H1 (cell line): ENCODE measurements around the gene SLC52A1. TPM values are rescaled to one million over a fixed set of nuclear protein-coding genes. Genes with fewer than 3 reads are reported as not detected.

Experiments
- CTCF ChIA-PET: fragments of 300-600 bp; sonication (Branson Sonifier 250); formaldehyde crosslinking; loops from one replicate; lab custom pipeline; 2021; ENCODE audit not compliant: partially characterized antibody; lab: Charles Lee
- POLR2A ChIA-PET: fragments of 300-600 bp; sonication (Branson Sonifier 250); formaldehyde crosslinking; loops from one replicate; lab custom pipeline; 2021; ENCODE audit warnings: inconsistent platforms; ENCODE audit not compliant: partially characterized antibody; lab: Charles Lee
- DNase-seq, 2 experiments: peaks; one replicate each; pipeline versions ENCODE4 v3.0.0 to v3.0.0-alpha.2; 2010 to 2022; ENCODE audit warnings: low spot score in 2 of 2, low read depth in 1 of 2, mixed read lengths in 1 of 2
- FAIRE-seq: peaks from 2 replicates; lab custom pipeline; 2011; peaks lifted over from hg19 to GRCh38; lab: Jason Lieb, UNC
- H2AFZ ChIP-seq: 2 replicates; pipeline ENCODE4 v1.8.1; 2012; ENCODE audit warnings: low read length, inconsistent platforms
- H2AK5ac ChIP-seq: 2 replicates; pipeline ENCODE4 v1.6.1; 2013; ENCODE audit warnings: low read depth, low read length
- H2BK120ac ChIP-seq: replicated peaks from 2 replicates; pipeline ENCODE3; 2013; ENCODE audit warnings: low read depth, low read length, inconsistent platforms
- H2BK12ac ChIP-seq: 2 replicates; pipeline ENCODE4 v1.6.1; 2013; ENCODE audit warnings: low read depth, low read length
- H2BK15ac ChIP-seq: 2 replicates; pipeline ENCODE4 v1.6.1; 2013; ENCODE audit warnings: low read length
- H2BK20ac ChIP-seq: 2 replicates; pipeline ENCODE4 v1.6.1; 2013; ENCODE audit warnings: low read length
- H2BK5ac ChIP-seq: 2 replicates; pipeline ENCODE4 v1.6.1; 2013; ENCODE audit warnings: low read depth, low read length
- H3K14ac ChIP-seq: 2 replicates; pipeline ENCODE4 v1.6.1; 2013; ENCODE audit warnings: inconsistent platforms; ENCODE audit not compliant: insufficient read length
- H3K18ac ChIP-seq: 2 replicates; pipeline ENCODE4 v1.6.1; 2013; ENCODE audit warnings: low read length; ENCODE audit errors: extremely low read depth
- H3K23ac ChIP-seq: 2 replicates; pipeline ENCODE4 v1.6.1; 2013; ENCODE audit warnings: inconsistent platforms; ENCODE audit not compliant: insufficient read length
- H3K23me2 ChIP-seq: 2 replicates; pipeline ENCODE4 v1.6.1; 2013; ENCODE audit warnings: low read depth, low read length
- H3K27ac ChIP-seq: 2 replicates; pipeline ENCODE4 v1.6.1; 2011; ENCODE audit warnings: low read depth, low read length, inconsistent platforms
- H3K27me3 ChIP-seq, 4 experiments: replicated peaks in 1 of 4; 1 replicate in 1 of 4; 2 replicates in 3 of 4; pipeline versions ENCODE4 v1.6.1 to v1.8.1; 2011 to 2013; ENCODE audit warnings: low read length in 3 of 4, mild to moderate bottlenecking in 3 of 4, inconsistent platforms in 2 of 4, mixed read lengths in 2 of 4, moderate library complexity in 1 of 4; ENCODE audit not compliant: control insufficient read depth in 3 of 4, insufficient read depth in 3 of 4; ENCODE audit errors: extremely low read depth in 1 of 4
- H3K36me3 ChIP-seq, 4 experiments: 2 replicates each; pipeline versions ENCODE4 v1.6.1 to v1.8.1; 2011 to 2013; ENCODE audit warnings: mild to moderate bottlenecking in 4 of 4, low read length in 3 of 4, moderate library complexity in 2 of 4, control low read depth in 1 of 4, inconsistent platforms in 1 of 4; ENCODE audit not compliant: insufficient read depth in 4 of 4, control insufficient read depth in 2 of 4
- H3K4ac ChIP-seq: replicated peaks from 2 replicates; pipeline ENCODE3; 2013; ENCODE audit warnings: low read length, low read depth, mixed read lengths, inconsistent platforms; ENCODE audit not compliant: insufficient read length
- H3K4me1 ChIP-seq, 4 experiments: replicated peaks in 1 of 4; 1 replicate in 1 of 4; 2 replicates in 3 of 4; pipeline versions ENCODE4 v1.6.1 to v1.8.1; 2011 to 2013; ENCODE audit warnings: low read length in 3 of 4, inconsistent platforms in 2 of 4, mixed read lengths in 1 of 4; ENCODE audit not compliant: insufficient read depth in 4 of 4, control insufficient read depth in 3 of 4
- H3K4me2 ChIP-seq, 2 experiments: 2 replicates each; pipeline versions ENCODE4 v1.6.1 to v1.8.1; 2011 to 2013; ENCODE audit warnings: low read depth in 2 of 2, low read length in 2 of 2, control low read depth in 1 of 2, inconsistent platforms in 1 of 2, mild to moderate bottlenecking in 1 of 2; ENCODE audit not compliant: insufficient read depth in 1 of 2
- H3K4me3 ChIP-seq, 4 experiments: fragments of 200-600, 300-600 bp in 1 of 4; sonication (generic), shearing (Covaris generic), sonication (Bioruptor Twin) in 1 of 4; 2 replicates each; pipeline versions ENCODE4 v1.5.1 to v1.8.1; 2011 to 2016; ENCODE audit warnings: low read length in 4 of 4, low read depth in 3 of 4, control low read depth in 2 of 4, inconsistent platforms in 2 of 4, mild to moderate bottlenecking in 2 of 4, mixed read lengths in 1 of 4, moderate library complexity in 1 of 4; ENCODE audit not compliant: insufficient read depth in 2 of 4; ENCODE audit errors: extremely low read depth in 1 of 4
- H3K56ac ChIP-seq: replicated peaks from 2 replicates; pipeline ENCODE3; 2013; ENCODE audit warnings: low read depth, mild to moderate bottlenecking, mixed read lengths, low read length, inconsistent platforms; ENCODE audit not compliant: insufficient read length
- H3K79me1 ChIP-seq: 2 replicates; pipeline ENCODE4 v1.6.1; 2013; ENCODE audit warnings: low read depth, low read length, control low read depth
- H3K79me2 ChIP-seq, 2 experiments: 2 replicates each; pipeline versions ENCODE4 v1.6.1 to v1.8.1; 2012 to 2013; ENCODE audit warnings: low read length in 2 of 2, mild to moderate bottlenecking in 2 of 2, inconsistent platforms in 1 of 2; ENCODE audit not compliant: insufficient read depth in 2 of 2, control insufficient read depth in 1 of 2
- H3K9ac ChIP-seq, 4 experiments: replicated peaks in 1 of 4; 1 replicate in 1 of 4; 2 replicates in 3 of 4; pipeline versions ENCODE4 v1.6.1 to v1.8.1; 2011 to 2013; ENCODE audit warnings: low read depth in 3 of 4, low read length in 3 of 4, control low read depth in 2 of 4, mild to moderate bottlenecking in 2 of 4, moderate library complexity in 2 of 4, inconsistent platforms in 1 of 4; ENCODE audit errors: extremely low read depth in 1 of 4
- H3K9me3 ChIP-seq, 2 experiments: 2 replicates each; pipeline versions ENCODE4 v1.6.1 to v1.8.1; 2012 to 2013; ENCODE audit warnings: mild to moderate bottlenecking in 2 of 2, moderate library complexity in 2 of 2, control low read depth in 1 of 2, inconsistent platforms in 1 of 2, low read depth in 1 of 2, low read length in 1 of 2, mixed read lengths in 1 of 2; ENCODE audit not compliant: insufficient read depth in 2 of 2
- H4K20me1 ChIP-seq, 2 experiments: replicated peaks in 1 of 2; 2 replicates each; pipeline versions ENCODE3 to v1.8.1; 2011 to 2013; ENCODE audit warnings: inconsistent platforms in 2 of 2, low read length in 2 of 2, mild to moderate bottlenecking in 1 of 2; ENCODE audit not compliant: insufficient read depth in 2 of 2, control insufficient read depth in 1 of 2
- H4K5ac ChIP-seq: 2 replicates; pipeline ENCODE4 v1.6.1; 2013; ENCODE audit warnings: low read length, low read depth, mixed read lengths, inconsistent platforms; ENCODE audit not compliant: insufficient read length
- H4K8ac ChIP-seq: 2 replicates; pipeline ENCODE4 v1.8.0; 2013; ENCODE audit warnings: mild to moderate bottlenecking, moderate library complexity, low read length, inconsistent platforms; ENCODE audit not compliant: insufficient read depth; ENCODE audit errors: extremely low read depth
- H4K91ac ChIP-seq: replicated peaks from 2 replicates; pipeline ENCODE3; 2013; ENCODE audit warnings: low read length, mixed read lengths, inconsistent platforms; ENCODE audit not compliant: insufficient read length
- CTCF ChIP-seq, 3 experiments: IDR thresholded peaks; 1 replicate in 2 of 3; 2 replicates in 1 of 3; pipeline versions ENCODE4 v1.5.1 to v1.6.1; 2011; ENCODE audit warnings: low read length in 3 of 3, mild to moderate bottlenecking in 3 of 3, inconsistent platforms in 2 of 3, low read depth in 1 of 3, moderate library complexity in 1 of 3; ENCODE audit not compliant: insufficient read depth in 1 of 3; ENCODE audit errors: control extremely low read depth in 1 of 3
- RFX5 ChIP-seq: IDR thresholded peaks from 2 replicates; pipeline ENCODE4 v1.6.1; 2011; ENCODE audit warnings: low read depth, low read length, improper control_type of control experiment, borderline replicate concordance
- WGBS, 2 experiments: shearing (Covaris generic) in 1 of 2; methylation state at CpG; one replicate each; pipeline versions ENCODE4 v1.1.6 to v1.1.7; 2013 to 2015; ENCODE audit warnings: low lambda C conversion rate in 2 of 2, mixed read lengths in 2 of 2, inconsistent platforms in 1 of 2, low coverage in 1 of 2, missing lambda C conversion rate in 1 of 2; ENCODE audit not compliant: insufficient replicate concordance in 2 of 2, insufficient coverage in 1 of 2, insufficient read length in 1 of 2; ENCODE audit errors: extremely low coverage in 1 of 2, missing lambda C conversion rate in 1 of 2; 5-methylcytosine and 5-hydroxymethylcytosine counted together
- polyA plus RNA-seq, 7 experiments: library from polyadenylated mRNA; depleted of rRNA in 3 of 7; stranded (reverse) in 5 of 7; unstranded in 2 of 7; fragments of >200 nt in 5 of 7; fragments of 200-250 nt in 2 of 7; gene quantifications; 1 replicate in 5 of 7; 2 replicates in 1 of 7; 4 replicates in 1 of 7; pipeline versions ENCODE4 v1.2.1 to v1.2.3, GENCODE V29; 2011 to 2013; ENCODE audit warnings: missing spikeins in 2 of 7, mixed read lengths in 2 of 7
- total RNA-seq: library from RNA; stranded (reverse); fragmentation: NEBNext Ultra II Directional; extraction: Animal tissue kit (Norgen Biotek cat#: 25700); gene quantifications from 2 replicates; pipeline ENCODE4 v1.2.1, GENCODE V29; 2021

Gene SLC52A1
- total and polyA plus RNA-seq, 2 of the 8 experiments (the other 6 are each of a cell fraction or from before 2014, with no cell fraction given) = 0.61 to 0.67 TPM

- no peak overlapping the region for H3K4me3 ChIP-seq
- no peak overlapping the region for H3K27ac ChIP-seq
- H2AK5ac ChIP-seq = no peak overlapping the region
- DNase-seq (no peak), FAIRE-seq (no peak)
- no peak overlapping the region for H3K14ac ChIP-seq
- no peak overlapping the region for H2BK15ac ChIP-seq
- peaks cover 8% of the 10 kb centered on the region for H3K79me1 ChIP-seq
- WGBS, 2 experiments = 86% methylated on average over 6 of the region's 6 CpGs; no CpG with 5 or more reads in 1 of the 2 experiments
- H2BK5ac ChIP-seq = no peak overlapping the region
- no peak overlapping the region for H3K9ac ChIP-seq
- H3K36me3 ChIP-seq = no peaks in the 10 kb centered on the region
- H3K27me3 ChIP-seq = peaks cover 0 to 14% (median 2%) of the 10 kb centered on the region in 4 experiments; a peak in 4 of 7 replicates
- POLR2A ChIA-PET = interaction anchor here (1.2 to 1.9 kb wide), 2 partner anchors 30 to 42 kb away, joined by 3 to 4 read pairs; no protein-coding TSS in a partner anchor
- H3K79me2 ChIP-seq = peaks cover 0 to 8% of the 10 kb centered on the region in 2 experiments; a peak in 2 of 4 replicates
- peaks cover under 1 to 8% (median 7%) of the 10 kb centered on the region in 4 experiments for H3K4me1 ChIP-seq
- H3K4me2 ChIP-seq = no peak overlapping the region
- H2BK20ac ChIP-seq = no peak overlapping the region
- no peak overlapping the region for H4K5ac ChIP-seq
- H3K23me2 ChIP-seq = peaks cover 13% of the 10 kb centered on the region
- CTCF ChIA-PET = interaction anchor here (1.5 kb wide), 1 partner anchor 13 kb away, joined by 5 read pairs; no protein-coding TSS in a partner anchor
- no peak overlapping the region for H4K91ac ChIP-seq
- H2AFZ ChIP-seq = no peak overlapping the region
- H4K20me1 ChIP-seq = no peaks in the 10 kb centered on the region
- no peak overlapping the region for H3K4ac ChIP-seq
- H3K56ac ChIP-seq = no peak overlapping the region
- H3K23ac ChIP-seq = no peak overlapping the region
- H2BK12ac ChIP-seq = no peak overlapping the region
- no peak overlapping the region for H3K18ac ChIP-seq
- no peak overlapping the region for H2BK120ac ChIP-seq
- H4K8ac ChIP-seq = no peak overlapping the region
- no peaks in the 10 kb centered on the region for H3K9me3 ChIP-seq
- no peak for TF ChIP-seq RFX5
- no peak for TF ChIP-seq CTCF (IDR thresholded peaks at IDR 0.05; ENCODE audit: control extremely low read depth in 1 of 3, insufficient read depth in 1 of 3, low read depth in 1 of 3, low read length in 3 of 3)
Observed at GRCh38 chr17:4994081-4994595, 41.1 kb downstream of the SLC52A1 start.
